Measurements from ENCODE around the gene THBS4. TPM values are rescaled to one million over a fixed set of nuclear protein-coding genes. Genes with fewer than 3 reads are reported as not detected.

The THBS4 gene
- total RNA-seq, 1 donor from 2014 or later = 0.98 TPM

DNA sequence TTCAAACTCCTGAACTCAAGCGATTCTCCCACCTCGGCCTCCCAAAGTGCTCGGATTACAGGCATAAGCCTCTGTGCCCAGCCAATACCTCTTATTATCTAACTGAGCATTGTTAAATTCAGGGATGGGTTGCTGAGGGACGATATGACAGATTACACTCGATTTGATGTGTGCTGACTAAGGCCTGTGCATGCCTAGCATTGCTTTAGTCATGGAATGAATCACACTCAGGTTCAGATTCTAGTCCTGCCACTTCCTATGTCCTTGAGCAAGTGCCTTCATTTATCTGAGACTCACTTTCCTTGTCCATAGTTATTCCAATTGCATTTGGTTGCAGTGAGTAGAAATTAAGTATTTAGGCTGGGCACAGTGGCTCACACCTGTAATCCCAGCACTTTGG lies 19.5 kb downstream of the THBS4 start:
- no peaks in the 10 kb centered on the region for H3K36me3 ChIP-seq
- no peaks in the 10 kb centered on the region for H3K9me3 ChIP-seq
- no peak overlapping the region for H3K4me3 ChIP-seq
- intact Hi-C loops (cut with DNase I) = no loop called here
- H3K27me3 ChIP-seq = no peaks in the 10 kb centered on the region
- no peak overlapping the region for H3K27ac ChIP-seq
- no peaks in the 10 kb centered on the region for H3K4me1 ChIP-seq
- DNase-seq (ENCODE audit: extremely low spot score in 2 of 2) = no peak
- TF ChIP-seq, protein P1, sequence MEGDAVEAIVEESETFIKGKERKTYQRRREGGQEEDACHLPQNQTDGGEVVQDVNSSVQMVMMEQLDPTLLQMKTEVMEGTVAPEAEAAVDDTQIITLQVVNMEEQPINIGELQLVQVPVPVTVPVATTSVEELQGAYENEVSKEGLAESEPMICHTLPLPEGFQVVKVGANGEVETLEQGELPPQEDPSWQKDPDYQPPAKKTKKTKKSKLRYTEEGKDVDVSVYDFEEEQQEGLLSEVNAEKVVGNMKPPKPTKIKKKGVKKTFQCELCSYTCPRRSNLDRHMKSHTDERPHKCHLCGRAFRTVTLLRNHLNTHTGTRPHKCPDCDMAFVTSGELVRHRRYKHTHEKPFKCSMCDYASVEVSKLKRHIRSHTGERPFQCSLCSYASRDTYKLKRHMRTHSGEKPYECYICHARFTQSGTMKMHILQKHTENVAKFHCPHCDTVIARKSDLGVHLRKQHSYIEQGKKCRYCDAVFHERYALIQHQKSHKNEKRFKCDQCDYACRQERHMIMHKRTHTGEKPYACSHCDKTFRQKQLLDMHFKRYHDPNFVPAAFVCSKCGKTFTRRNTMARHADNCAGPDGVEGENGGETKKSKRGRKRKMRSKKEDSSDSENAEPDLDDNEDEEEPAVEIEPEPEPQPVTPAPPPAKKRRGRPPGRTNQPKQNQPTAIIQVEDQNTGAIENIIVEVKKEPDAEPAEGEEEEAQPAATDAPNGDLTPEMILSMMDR (IDR thresholded peaks at IDR 0.05) = no peak

DNA sequence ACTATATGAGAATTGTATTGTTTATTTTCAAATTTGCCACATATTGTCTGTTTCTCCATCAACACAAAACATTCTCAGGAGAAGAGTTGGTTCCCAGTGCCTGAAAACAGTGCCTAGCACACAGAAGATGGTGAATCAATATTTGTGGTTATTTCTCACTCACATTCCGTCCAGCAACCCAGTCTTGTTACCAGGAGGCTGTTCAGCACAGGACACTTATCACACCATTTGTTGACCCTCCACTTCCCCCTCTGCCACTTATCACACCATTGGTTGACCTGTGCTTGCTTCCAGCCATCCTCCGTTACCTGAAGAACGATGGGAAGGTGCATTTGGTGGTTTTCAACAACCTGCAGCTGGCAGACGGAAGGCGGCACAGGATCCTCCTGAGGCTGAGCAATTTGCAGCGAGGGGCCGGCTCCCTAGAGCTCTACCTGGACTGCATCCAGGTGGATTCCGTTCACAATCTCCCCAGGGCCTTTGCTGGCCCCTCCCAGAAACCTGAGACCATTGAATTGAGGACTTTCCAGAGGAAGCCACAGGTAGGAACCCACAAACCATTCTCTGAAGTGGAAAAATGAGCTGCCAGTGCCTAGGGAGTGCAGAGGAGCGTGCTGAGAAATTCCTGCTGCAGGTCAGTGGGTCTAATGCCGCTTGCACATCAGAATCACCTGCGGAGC lies 20.5 kb downstream of the THBS4 start:
- intact Hi-C loops (cut with DNase I) = no loop called here
- no peaks in the 10 kb centered on the region for H3K4me1 ChIP-seq
- TF ChIP-seq POLR2A (IDR thresholded peaks at IDR 0.05) (no peak), POLR2AphosphoS5 (IDR thresholded peaks at IDR 0.05; ENCODE audit: insufficient read depth in 1 of 2, low read depth in 1 of 2) (no peak)
- TF ChIP-seq, protein P1 (IDR thresholded peaks at IDR 0.05) = no peak
- H3K27me3 ChIP-seq = no peaks in the 10 kb centered on the region
- H3K4me3 ChIP-seq = no peak overlapping the region
- no peak overlapping the region for H3K27ac ChIP-seq
- DNase-seq (ENCODE audit: extremely low spot score in 2 of 2) = peak in 1 of 2 donors; percentile 29
- no peaks in the 10 kb centered on the region for H3K9me3 ChIP-seq
- H3K36me3 ChIP-seq = no peaks in the 10 kb centered on the region

DNA sequence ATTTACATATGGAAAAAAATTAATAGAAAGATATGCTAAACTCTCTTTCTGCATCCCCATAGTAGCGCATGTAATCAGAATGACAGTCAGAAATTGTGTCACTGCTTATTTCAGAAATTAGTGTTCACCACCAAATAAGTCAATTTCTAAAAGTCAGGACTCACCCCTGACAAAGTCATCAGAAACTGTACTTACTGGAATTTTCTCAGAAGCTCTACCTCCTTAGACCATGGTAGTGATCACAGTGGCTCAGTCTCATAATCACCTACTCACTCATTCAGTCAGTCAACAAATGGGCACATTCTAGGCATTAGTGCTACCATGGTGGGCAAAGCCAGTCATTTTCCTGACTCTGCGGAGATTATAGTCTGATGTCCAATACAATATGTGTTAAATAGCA lies 22.0 kb downstream of the THBS4 start:
- no peak overlapping the region for H3K27ac ChIP-seq
- H3K27me3 ChIP-seq = no peaks in the 10 kb centered on the region
- intact Hi-C loops (cut with DNase I) = no loop called here
- no peak for DNase-seq (ENCODE audit: extremely low spot score in 2 of 2)
- no peaks in the 10 kb centered on the region for H3K36me3 ChIP-seq
- H3K4me1 ChIP-seq = no peaks in the 10 kb centered on the region
- no peaks in the 10 kb centered on the region for H3K9me3 ChIP-seq
- no peak for TF ChIP-seq POLR2A (IDR thresholded peaks at IDR 0.05)
- TF ChIP-seq, protein P1 (IDR thresholded peaks at IDR 0.05) = no peak
- no peak for TF ChIP-seq POLR2AphosphoS5 (IDR thresholded peaks at IDR 0.05; ENCODE audit: insufficient read depth in 1 of 2, low read depth in 1 of 2)
- H3K4me3 ChIP-seq = no peak overlapping the region

DNA sequence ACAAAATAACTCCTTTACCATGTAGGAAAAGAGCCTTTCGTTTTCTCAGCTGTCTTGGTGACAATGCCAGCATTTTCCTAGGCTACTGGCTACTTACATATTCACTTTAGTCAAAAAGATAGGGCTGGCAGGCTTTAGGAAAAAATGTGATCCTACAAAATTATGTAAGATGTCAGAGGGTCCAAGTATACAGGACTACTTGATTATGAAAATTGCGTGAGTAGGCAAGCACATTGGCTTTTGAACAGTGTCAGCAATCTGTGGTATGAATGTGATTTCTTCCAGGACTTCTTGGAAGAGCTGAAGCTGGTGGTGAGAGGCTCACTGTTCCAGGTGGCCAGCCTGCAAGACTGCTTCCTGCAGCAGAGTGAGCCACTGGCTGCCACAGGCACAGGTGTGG lies 22.8 kb downstream of the THBS4 start:
- no peak for DNase-seq (ENCODE audit: extremely low spot score in 2 of 2)
- no peak overlapping the region for H3K4me3 ChIP-seq
- H3K27ac ChIP-seq = no peak overlapping the region
- no peaks in the 10 kb centered on the region for H3K27me3 ChIP-seq
- TF ChIP-seq POLR2AphosphoS5 (IDR thresholded peaks at IDR 0.05; ENCODE audit: insufficient read depth in 1 of 2, low read depth in 1 of 2) (no peak), POLR2A (IDR thresholded peaks at IDR 0.05) (no peak)
- no peaks in the 10 kb centered on the region for H3K9me3 ChIP-seq
- intact Hi-C loops (cut with DNase I) = no loop called here
- H3K4me1 ChIP-seq = no peaks in the 10 kb centered on the region
- no peaks in the 10 kb centered on the region for H3K36me3 ChIP-seq

DNA sequence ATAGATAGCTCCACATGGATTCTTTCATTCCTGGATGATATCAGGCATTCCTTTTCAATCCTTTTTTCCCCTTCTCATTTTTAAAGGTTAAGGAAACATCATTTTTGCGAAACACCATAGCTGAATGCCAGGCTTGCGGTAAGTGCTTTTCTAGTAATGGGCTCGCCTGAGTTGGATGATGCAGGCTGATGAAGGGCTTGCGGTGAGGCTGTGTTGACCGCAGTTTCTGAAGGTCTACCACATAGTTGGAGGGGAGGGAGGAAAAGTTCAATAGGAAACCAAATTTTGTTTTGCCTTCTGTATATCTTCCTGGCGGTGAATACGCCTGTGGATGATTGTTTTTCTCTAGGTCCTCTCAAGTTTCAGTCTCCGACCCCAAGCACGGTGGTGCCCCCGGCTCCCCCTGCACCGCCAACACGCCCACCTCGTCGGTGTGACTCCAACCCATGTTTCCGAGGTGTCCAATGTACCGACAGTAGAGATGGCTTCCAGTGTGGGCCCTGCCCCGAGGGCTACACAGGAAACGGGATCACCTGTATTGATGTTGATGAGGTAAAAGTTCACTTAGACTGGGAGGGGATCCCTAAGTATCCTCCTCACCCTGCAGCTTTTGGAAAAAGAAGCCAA lies 24.3 kb downstream of the THBS4 start:
- Histone ChIP-seq H3K9me3 (no peaks in the 10 kb centered on the region), H3K4me3 (no peak overlapping the region), H3K36me3 (no peaks in the 10 kb centered on the region), H3K27ac (no peak overlapping the region), H3K4me1 (no peaks in the 10 kb centered on the region), H3K27me3 (no peaks in the 10 kb centered on the region)
- no peak for DNase-seq (ENCODE audit: extremely low spot score in 2 of 2)
- TF ChIP-seq POLR2AphosphoS5 (IDR thresholded peaks at IDR 0.05; ENCODE audit: insufficient read depth in 1 of 2, low read depth in 1 of 2) (no peak), POLR2A (IDR thresholded peaks at IDR 0.05) (no peak)
- TF ChIP-seq, protein P1 (IDR thresholded peaks at IDR 0.05) = no peak
- intact Hi-C loops (cut with DNase I) = no loop called here
